Esophagus muscularis mucosa (tissue), 2 donors: Measurements from ENCODE around the gene GRK3.

ENCODE experiments used
- POLR2A ChIP-seq: fragments of 450-650 bp; IDR thresholded peaks from one replicate; pipeline ENCODE4 v1.6.1; 2017; ENCODE audit warnings: antibody characterized with exemption, moderate library complexity, mild to moderate bottlenecking, low read depth
- POLR2AphosphoS5 ChIP-seq, 2 donors: sonication (generic); formaldehyde crosslinking; IDR thresholded peaks; one replicate each; pipeline ENCODE4 v1.6.1; 2017; ENCODE audit warnings: antibody characterized with exemption in 2 of 2

DNA sequence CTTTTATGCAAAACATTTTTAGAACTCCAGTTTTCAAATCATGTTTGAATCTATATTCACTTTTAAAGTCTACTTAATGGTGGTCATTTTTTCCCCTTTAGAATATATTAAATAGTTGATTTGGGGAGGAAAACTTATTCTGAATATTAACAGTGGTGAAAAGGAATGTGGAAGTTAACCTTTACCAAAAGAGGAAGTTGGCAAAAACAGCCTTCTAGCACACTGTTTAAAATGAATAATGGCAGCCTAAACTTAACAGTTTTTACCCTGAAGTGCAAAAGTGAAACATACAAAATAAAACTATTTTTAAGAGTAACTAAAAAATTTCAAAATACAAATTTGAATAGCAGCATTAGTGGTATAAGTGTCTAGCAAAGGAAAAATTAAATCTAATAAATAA, 86.4 kb downstream of the GRK3 start:
- no peak for TF ChIP-seq POLR2AphosphoS5 (IDR thresholded peaks at IDR 0.05)
- no peak for TF ChIP-seq POLR2A
